Measurements from ENCODE around the gene PC. TPM values are rescaled to one million over a fixed set of nuclear protein-coding genes. Genes with fewer than 3 reads are reported as not detected.

PC gene
- polyA plus RNA-seq, 1 donor (not counting 4 experiments of a cell fraction or from before 2014, with no cell fraction given): 13.3 TPM

DNA sequence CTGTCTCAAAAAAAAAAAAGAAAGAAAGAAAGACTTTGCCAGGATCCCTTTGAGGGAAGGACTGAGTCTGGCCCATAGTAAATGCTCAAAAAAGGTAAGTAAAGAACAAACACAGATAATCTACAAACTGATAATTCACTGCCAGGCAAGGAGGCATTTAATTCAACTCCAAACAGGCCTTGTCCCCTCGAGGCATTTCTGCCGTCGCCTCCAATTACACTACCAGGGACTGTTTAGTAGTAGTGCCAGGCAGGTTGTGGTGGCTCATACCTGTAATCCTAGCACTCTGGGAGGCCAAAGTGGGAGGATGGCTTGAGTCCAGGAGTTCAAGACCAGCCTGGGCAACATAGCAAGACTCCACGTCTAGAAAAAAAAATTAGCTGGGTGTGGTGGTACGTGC lies 43.7 kb downstream of the PC start:
- H3K9ac ChIP-seq (ENCODE audit: control insufficient read depth, extremely low read depth, insufficient read depth, low read length): no peak overlapping the region
- H3K27ac ChIP-seq (ENCODE audit: control insufficient read depth, insufficient read depth, low read length): no peak overlapping the region
- H3K9me1 ChIP-seq (ENCODE audit: control insufficient read depth, extremely low read depth, insufficient read depth, low read length): no peaks in the 10 kb centered on the region
- H3K27me3 ChIP-seq (ENCODE audit: control insufficient read depth, extremely low read depth, insufficient read depth, low read length): no peaks in the 10 kb centered on the region
- H3K4me2 ChIP-seq (ENCODE audit: control insufficient read depth, extremely low read depth, insufficient read depth, low read depth, low read length): no peak overlapping the region
- H4K20me1 ChIP-seq (ENCODE audit: control insufficient read depth, extremely low read depth, insufficient read depth, low read length): no peaks in the 10 kb centered on the region
- H3K79me2 ChIP-seq (ENCODE audit: control insufficient read depth, insufficient read depth, low read length): no peaks in the 10 kb centered on the region
- no peak for DNase-seq (ENCODE audit: low read depth, low spot score)
- no peak overlapping the region for H2AFZ ChIP-seq (ENCODE audit: control insufficient read depth, low read length)
- no peak overlapping the region for H3K4me3 ChIP-seq (ENCODE audit: control insufficient read depth in 2 of 3, extremely low read depth in 1 of 3, insufficient read depth in 2 of 3, low read depth in 1 of 3, low read length in 3 of 3)
- no peaks in the 10 kb centered on the region for H3K36me3 ChIP-seq (ENCODE audit: control insufficient read depth in 2 of 2, extremely low read depth in 1 of 2, insufficient read depth in 2 of 2, low read length in 2 of 2)
- TF ChIP-seq, protein P1, sequence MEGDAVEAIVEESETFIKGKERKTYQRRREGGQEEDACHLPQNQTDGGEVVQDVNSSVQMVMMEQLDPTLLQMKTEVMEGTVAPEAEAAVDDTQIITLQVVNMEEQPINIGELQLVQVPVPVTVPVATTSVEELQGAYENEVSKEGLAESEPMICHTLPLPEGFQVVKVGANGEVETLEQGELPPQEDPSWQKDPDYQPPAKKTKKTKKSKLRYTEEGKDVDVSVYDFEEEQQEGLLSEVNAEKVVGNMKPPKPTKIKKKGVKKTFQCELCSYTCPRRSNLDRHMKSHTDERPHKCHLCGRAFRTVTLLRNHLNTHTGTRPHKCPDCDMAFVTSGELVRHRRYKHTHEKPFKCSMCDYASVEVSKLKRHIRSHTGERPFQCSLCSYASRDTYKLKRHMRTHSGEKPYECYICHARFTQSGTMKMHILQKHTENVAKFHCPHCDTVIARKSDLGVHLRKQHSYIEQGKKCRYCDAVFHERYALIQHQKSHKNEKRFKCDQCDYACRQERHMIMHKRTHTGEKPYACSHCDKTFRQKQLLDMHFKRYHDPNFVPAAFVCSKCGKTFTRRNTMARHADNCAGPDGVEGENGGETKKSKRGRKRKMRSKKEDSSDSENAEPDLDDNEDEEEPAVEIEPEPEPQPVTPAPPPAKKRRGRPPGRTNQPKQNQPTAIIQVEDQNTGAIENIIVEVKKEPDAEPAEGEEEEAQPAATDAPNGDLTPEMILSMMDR (optimal IDR thresholded peaks at IDR 0.05 in 1 of 3, IDR thresholded peaks at IDR 0.05 in 1 of 3, conservative IDR thresholded peaks at IDR 0.05 in 1 of 3; ENCODE audit: extremely low read depth in 1 of 3, insufficient read depth in 2 of 3, low read length in 3 of 3): no peak
- TF ChIP-seq EZH2 (IDR thresholded peaks at IDR 0.05; ENCODE audit: low read length): no peak
- H3K4me1 ChIP-seq (ENCODE audit: control insufficient read depth, extremely low read depth, insufficient read depth, low read length): no peaks in the 10 kb centered on the region
- FAIRE-seq: no peak
- H3K9me3 ChIP-seq (ENCODE audit: control insufficient read depth, low read depth, low read length): no peaks in the 10 kb centered on the region
- dilution Hi-C loops (cut with MboI; ENCODE audit: extremely low pct_ligation_motif_present, low sequenced_read_pairs): no loop called here

DNA sequence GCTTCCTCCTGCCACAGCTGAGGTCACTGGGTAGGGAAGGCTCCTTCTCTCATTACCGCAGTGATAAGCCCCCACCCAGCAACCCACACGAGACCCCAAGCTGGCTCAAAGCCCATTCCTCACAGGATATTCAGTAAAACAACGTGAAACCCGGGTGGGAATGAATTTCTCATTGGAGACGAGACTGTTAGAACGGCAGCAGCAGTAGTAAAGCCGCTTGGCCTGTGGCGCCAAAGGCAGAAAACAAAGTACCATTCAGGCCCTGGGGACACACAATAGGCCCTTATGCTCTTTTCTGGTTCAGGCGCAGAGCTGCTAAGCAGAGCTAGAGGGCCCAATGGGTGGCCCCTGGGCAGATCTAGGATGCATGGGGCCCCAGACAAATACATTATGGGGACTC lies 45.3 kb downstream of the PC start:
- Histone ChIP-seq H3K9me3 (ENCODE audit: control insufficient read depth, low read depth, low read length) (no peaks in the 10 kb centered on the region), H3K27ac (ENCODE audit: control insufficient read depth, insufficient read depth, low read length) (no peak overlapping the region), H4K20me1 (ENCODE audit: control insufficient read depth, extremely low read depth, insufficient read depth, low read length) (no peaks in the 10 kb centered on the region), H3K9me1 (ENCODE audit: control insufficient read depth, extremely low read depth, insufficient read depth, low read length) (no peaks in the 10 kb centered on the region), H3K9ac (ENCODE audit: control insufficient read depth, extremely low read depth, insufficient read depth, low read length) (no peak overlapping the region), H3K79me2 (ENCODE audit: control insufficient read depth, insufficient read depth, low read length) (no peaks in the 10 kb centered on the region), H3K4me3 (ENCODE audit: control insufficient read depth in 2 of 3, extremely low read depth in 1 of 3, insufficient read depth in 2 of 3, low read depth in 1 of 3, low read length in 3 of 3) (no peak overlapping the region), H3K27me3 (ENCODE audit: control insufficient read depth, extremely low read depth, insufficient read depth, low read length) (no peaks in the 10 kb centered on the region), H3K4me1 (ENCODE audit: control insufficient read depth, extremely low read depth, insufficient read depth, low read length) (no peaks in the 10 kb centered on the region), H3K4me2 (ENCODE audit: control insufficient read depth, extremely low read depth, insufficient read depth, low read depth, low read length) (no peak overlapping the region), H2AFZ (ENCODE audit: control insufficient read depth, low read length) (no peak overlapping the region), H3K36me3 (ENCODE audit: control insufficient read depth in 2 of 2, extremely low read depth in 1 of 2, insufficient read depth in 2 of 2, low read length in 2 of 2) (peaks cover 0 to 2% of the 10 kb centered on the region in 2 experiments)
- dilution Hi-C loops (cut with MboI; ENCODE audit: extremely low pct_ligation_motif_present, low sequenced_read_pairs): no loop called here
- DNase-seq (ENCODE audit: low read depth, low spot score) (no peak), FAIRE-seq (no peak)
- TF ChIP-seq, protein P1 (optimal IDR thresholded peaks at IDR 0.05 in 1 of 3, IDR thresholded peaks at IDR 0.05 in 1 of 3, conservative IDR thresholded peaks at IDR 0.05 in 1 of 3; ENCODE audit: extremely low read depth in 1 of 3, insufficient read depth in 2 of 3, low read length in 3 of 3): no peak
- TF ChIP-seq EZH2 (IDR thresholded peaks at IDR 0.05; ENCODE audit: low read length): no peak
